GM21423 (cell line): ENCODE measurements around the gene VWA3A.

Source experiments
- ATAC-seq: cut with Tn5 transposase; IDR thresholded peaks from one replicate; pipeline ENCODE4 v1.9.1; 2021; ENCODE audit warnings: mild to moderate bottlenecking, moderate library complexity; ENCODE audit not compliant: unreplicated experiment

VWA3A gene

GRCh38 chr16:22177968-22178930, 85.9 kb downstream of the VWA3A start:
- no peak for ATAC-seq

DNA sequence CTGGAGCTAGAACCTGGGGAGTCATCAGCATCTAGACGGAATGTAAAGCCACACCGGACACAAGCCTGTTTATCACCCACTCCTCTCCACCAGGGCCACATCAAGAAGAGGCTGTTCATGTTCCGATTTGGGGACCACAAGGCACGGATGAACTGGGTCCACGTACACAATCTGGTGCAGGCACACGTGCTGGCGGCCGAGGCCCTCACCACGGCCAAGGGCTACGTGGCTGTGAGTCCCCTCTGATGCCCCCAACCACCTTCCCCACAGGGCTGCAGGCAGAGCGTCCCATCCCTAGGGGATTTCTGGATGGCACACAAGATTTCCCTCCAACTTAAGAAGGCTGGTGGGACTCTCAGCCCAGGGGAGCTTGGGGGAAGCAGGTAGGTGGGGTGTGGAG, 89.1 kb downstream of the VWA3A start:
- no peak for ATAC-seq

DNA sequence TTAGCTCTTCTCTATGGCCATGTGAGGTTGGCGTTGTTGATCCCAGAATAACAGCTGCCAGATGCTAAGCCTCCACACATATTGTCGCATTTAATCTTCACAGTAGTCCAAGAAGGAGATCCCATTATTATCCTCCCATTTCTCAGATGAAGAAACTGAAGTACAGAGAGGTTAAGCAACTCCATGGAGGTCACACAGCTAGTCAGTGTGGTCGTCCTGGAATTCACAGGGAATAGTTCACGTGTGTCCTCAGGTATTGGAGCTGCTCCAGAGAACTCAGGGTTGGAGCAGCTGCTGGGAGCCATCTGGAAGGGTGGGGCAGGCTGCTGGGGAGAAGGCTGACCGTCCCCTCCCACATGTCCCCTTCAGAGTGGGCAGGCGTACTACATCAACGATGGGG, 89.5 kb downstream of the VWA3A start:
- no peak for ATAC-seq

GRCh38 chr16:22183335-22183734, 91.0 kb downstream of the VWA3A start:
- no peak for ATAC-seq

DNA sequence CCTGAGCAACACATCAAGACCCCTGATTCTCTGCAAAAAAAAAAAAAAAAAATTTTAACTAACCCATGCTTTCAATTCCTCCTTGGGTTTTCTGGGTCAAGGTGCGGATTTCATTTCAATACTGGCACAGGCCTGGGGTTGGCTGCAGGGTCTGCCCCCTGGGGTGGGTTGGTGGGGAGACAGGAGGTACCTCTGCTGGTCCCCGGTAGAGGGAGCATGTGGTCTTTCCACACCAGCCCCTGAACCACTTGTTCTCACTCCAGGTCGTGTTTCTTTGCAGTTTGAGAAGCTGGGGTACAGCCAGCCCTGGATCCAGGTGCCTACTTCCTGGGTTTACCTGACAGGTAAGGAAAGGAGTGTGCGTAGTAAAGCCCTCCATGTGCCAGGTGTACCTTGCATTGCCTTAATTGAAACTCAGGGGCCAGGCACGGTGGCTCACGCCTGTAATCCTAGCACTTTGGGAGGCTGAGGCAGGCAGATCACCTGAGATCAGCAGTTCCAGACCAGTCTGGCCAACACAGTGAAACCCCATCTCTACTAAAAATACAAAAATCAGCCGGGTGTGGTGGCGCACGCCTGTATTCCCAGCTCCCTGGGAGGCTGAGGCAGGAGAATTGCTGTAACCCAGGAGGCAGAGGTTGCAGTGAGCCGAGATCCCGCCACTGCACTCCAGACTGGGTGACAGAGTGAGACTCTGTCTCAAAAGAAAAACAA, 91.7 kb downstream of the VWA3A start:
- ATAC-seq, result no peak

GRCh38 chr16:22184615-22184968, 92.3 kb downstream of the VWA3A start:
- ATAC-seq, result no peak

- no peak for ATAC-seq
Measured at GRCh38 chr16:22186517-22186916, 94.2 kb downstream of the VWA3A start.

- ATAC-seq, result no peak
Measured at GRCh38 chr16:22188267-22188594, 95.9 kb downstream of the VWA3A start.

DNA sequence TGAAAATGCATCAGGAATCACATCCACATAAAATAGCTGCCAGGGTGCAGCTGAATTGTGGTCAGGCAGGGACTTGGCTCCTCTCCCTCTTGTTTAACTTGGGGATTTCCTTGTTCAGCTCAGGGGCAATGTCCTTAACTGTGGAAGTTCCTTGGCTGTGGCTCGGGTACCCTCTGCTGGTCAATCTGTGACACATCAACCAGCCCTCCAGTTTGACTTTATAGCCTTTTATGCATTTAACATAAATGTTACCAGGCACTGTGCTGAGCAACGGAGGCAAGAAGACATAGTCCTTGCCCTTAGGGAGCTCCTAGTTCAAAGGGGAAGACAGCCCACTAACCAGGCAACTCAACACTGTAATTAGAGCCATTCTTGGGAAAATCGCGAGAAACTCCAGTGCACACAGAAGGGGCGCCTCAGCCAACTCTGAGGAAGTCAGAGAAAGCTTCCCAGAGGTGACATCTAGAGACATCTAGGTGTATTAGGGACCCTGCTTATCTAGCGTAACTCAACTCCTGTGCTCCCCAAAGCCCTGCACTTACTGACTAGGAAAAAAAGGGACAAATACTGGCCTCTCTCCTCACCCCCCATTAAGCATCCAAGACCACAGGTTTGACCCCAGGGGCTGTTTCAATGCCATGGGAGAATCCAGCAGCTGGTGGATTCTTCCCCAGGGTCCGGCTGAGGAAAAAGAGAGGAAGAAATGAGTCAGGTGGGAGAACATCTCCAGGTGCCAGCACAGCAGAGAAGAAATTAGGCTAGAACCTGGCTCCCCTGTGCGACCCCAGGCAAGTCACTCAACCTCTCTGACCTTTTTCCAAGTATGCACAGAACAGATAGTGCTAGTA, 96.5 kb downstream of the VWA3A start:
- no peak for ATAC-seq

DNA sequence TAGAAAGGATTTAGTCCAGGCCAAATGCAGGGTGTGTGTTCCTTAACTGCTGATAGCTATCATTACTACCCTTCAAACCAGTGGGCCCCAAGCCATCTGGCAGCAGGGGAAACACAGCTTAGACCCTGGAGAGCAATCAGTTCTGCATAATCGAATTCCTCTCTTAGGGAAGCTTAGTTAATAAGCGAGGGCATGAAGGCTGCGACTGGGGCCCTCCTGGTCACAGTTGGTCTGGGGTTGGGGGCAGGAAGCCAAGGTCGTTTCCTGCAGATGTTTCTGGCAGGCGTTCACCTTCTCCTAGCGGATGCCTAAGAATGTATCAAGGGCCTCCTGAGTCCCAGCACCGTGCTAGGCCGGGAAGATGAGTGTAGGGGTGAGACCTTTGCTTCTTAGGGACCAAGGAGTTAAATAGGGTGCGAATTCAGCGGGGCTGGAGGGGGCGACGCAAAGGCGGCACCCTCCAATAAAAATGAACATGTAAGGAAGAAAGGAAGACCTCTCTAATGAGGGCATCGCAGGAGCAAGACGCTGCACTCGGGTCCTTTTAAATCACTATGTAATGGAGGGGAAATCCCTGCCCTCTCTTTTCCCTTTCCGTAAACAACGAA, 97.2 kb downstream of the VWA3A start:
- ATAC-seq, result no peak

DNA sequence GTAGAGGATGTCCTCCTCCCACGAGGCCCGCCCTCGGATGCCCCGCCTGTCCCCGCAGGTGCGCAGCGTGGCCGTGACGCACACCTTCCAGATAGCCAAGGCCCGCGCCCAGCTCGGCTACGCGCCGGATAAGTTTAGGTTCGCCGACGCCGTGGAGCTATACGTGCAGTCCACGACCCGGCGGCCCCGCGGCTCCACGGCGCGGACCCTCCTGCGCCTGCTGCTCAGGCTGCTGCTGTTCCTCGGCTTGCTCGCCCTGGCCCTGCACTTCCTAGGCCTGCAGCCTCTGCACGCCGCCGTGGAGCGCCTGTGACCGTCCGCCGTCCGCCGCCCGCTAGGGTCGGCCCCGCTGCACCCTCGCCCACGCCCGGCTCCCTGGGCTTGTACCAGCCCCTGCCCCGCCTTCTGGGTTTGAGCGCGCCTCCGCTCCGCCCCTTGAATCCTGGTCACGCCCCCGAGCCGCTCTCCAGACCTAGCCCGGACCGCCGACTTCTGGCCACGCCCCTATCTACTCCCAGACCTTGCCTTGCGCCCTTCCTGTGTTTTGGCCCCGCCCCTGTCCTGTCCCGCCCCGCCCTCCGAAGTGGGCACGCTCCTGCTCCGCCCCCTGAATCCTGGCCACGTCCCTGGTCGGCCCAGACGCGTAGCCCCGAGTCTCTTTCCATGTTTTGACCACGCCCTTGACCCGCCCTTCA, 97.9 kb downstream of the VWA3A start:
- ATAC-seq, result peak; percentile 59

- peak; percentile 50 for ATAC-seq
Measured at GRCh38 chr16:22190776-22191531, 98.6 kb downstream of the VWA3A start.

DNA sequence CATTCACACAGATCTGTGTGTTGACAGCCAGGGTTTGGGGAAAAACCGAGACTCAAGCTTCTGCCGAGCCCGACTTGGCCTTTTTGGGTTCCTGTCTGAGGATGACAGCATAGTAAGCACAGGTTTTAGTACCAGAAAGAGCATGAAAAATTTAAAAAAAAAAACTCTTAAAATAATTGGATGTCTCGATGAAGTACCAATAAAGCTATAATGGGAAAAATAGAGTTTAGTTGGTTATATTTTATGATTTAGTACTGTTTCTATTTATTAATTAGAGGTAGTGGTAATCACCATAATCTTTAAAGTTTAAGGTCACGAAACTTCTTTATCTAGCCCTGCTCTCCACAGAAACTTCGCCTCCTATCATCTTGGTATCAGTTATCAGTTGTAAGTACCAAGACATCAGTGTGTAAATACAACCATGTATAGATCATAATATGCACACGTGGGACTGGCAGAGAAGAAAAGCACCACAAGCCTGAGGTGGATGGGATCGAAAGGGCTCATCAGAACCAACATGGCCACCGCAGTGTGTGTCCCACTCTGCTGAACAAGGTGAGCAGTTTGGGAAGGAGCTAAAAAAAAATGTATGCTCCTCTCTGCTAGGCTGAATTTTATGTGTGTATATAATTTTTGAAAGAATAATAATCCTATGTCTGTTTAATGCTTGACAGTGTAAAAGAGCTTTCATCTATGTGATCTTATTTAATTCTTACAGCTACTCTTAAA, 99.4 kb downstream of the VWA3A start:
- no peak for ATAC-seq

DNA sequence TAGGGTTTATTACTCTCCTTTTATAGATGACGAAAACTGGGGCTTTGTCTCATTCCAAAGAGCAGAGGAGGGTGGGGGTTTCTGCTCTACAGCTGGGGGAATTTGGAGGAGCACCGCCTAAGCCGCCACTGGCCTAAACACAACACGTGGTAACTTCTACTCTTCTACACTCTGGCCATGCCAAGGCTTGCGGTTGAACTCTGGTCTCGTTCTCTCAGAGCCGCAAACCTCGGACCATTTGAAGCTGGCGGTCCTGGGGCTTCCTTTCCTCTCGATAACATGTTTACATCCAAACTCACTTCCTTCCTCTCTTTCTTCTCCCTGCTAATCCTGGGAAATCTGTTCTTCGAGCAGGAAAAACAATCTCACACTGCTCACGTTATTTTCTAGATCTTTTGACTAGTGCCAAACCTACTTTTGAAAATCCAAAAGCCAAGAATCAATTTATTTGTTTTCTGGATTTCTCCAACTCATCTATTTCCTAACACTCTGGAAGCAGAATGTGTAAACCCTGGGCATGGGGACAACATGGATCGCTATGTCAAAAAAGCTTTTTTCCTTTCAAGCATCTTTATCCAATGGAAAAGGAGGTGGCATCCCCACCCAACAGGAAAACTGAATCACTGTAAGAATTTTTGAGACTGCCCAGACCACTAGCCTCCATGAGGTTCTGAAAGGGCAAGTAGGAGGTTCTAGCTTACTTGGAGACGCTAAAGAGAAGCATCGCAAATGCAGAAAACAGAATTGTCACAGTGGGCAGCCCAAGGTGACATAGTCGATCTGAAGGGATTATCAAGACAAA, 100.1 kb downstream of the VWA3A start:
- peak; percentile 15 for ATAC-seq

- ATAC-seq, result no peak
Measured at GRCh38 chr16:22193063-22193411, 100.7 kb downstream of the VWA3A start.

DNA sequence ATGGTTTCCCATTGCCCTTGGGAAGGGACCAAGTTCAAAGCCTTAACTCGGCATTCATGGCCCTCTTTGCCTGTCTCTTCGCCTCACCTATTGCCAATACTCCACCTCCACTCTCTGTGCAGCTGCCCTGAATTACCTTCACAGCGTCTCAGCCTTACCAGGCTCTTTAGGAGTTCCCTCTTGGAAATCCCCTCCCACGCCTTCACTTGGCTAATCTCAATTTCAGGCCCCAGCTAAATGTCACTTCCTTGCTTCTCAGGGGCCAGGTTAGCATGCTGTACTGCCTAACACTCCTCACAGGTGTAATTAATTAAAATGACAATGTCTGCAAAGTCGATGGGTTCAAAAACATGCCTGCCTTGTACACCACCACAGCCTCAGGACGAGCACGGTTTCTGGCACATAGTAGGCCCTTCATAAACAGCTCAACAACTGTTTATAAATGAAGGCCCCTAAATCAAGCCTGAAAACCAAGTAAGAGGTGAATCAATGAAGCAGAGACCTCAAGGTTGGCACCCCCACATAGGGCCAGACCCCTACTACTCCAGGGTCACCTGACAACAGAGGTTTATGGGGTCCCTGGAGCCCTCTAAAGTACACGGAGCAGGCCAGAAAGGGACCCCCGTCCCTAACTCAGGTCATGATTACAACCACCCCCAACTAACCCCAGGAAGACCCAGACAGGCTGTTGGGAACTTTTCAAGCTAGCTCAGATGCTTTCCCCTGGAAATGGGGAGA, 102.5 kb downstream of the VWA3A start:
- no peak for ATAC-seq

GRCh38 chr16:22195445-22195694, 103.0 kb downstream of the VWA3A start:
- no peak for ATAC-seq
